GM18520 (cell line): ENCODE measurements around the gene FBXW5.

Experiments used
- ATAC-seq: cut with Tn5 transposase; IDR thresholded peaks from one replicate; pipeline ENCODE4 v1.9.1; 2021; ENCODE audit not compliant: unreplicated experiment

The FBXW5 gene

GRCh38 chr9:136949817-136950655, 5.5 kb upstream of the FBXW5 start:
- peak; percentile 76 for ATAC-seq

GRCh38 chr9:136949239-136949816, 4.8 kb upstream of the FBXW5 start:
- ATAC-seq, result no peak

- ATAC-seq, result no peak
Measured at GRCh38 chr9:136947955-136948510, 3.5 kb upstream of the FBXW5 start.

DNA sequence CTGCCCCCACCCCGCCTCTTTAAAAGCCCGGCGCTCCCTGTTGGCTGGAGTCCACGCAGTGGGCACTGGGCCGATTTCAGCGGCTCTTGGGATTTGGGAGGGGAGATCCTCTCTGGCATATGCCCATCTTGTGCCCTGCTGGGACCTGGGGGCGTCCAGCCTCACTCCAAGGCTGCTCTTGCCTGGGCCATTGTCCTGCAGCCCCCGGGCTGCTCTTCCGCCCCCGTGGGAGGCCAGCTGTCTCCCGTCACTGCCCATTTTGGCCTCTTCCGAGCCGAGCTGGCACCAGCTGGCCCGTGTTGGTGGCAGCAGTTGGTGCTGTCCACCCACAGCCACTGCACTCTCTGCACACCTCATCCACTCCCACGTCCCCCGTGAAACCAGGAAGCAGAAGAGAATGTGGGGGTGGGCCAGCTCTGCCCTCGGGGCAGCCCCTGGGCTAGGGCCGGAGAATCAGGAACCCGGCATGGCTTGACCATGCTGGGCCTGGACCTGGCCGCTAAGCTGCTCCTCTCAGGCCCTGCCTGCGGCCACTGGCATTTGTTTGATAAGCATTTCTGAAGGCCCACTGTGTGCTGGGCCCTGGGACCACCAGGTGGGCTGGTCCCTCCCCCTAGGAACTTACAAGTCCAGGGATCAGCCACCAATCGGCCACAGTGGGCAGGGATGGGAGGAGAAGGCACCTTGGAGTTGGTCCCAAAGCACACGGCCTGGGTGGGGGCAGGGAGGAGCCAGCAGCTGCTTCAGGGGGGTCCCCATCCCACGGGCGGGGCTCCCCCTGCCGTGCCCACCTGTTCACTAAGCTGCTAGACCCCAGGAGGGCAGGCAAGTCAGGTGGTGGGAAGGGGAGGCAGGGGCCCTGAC, 2.7 kb upstream of the FBXW5 start:
- ATAC-seq, result no peak

GRCh38 chr9:136946228-136947027, 1.9 kb upstream of the FBXW5 start:
- ATAC-seq, result no peak

DNA sequence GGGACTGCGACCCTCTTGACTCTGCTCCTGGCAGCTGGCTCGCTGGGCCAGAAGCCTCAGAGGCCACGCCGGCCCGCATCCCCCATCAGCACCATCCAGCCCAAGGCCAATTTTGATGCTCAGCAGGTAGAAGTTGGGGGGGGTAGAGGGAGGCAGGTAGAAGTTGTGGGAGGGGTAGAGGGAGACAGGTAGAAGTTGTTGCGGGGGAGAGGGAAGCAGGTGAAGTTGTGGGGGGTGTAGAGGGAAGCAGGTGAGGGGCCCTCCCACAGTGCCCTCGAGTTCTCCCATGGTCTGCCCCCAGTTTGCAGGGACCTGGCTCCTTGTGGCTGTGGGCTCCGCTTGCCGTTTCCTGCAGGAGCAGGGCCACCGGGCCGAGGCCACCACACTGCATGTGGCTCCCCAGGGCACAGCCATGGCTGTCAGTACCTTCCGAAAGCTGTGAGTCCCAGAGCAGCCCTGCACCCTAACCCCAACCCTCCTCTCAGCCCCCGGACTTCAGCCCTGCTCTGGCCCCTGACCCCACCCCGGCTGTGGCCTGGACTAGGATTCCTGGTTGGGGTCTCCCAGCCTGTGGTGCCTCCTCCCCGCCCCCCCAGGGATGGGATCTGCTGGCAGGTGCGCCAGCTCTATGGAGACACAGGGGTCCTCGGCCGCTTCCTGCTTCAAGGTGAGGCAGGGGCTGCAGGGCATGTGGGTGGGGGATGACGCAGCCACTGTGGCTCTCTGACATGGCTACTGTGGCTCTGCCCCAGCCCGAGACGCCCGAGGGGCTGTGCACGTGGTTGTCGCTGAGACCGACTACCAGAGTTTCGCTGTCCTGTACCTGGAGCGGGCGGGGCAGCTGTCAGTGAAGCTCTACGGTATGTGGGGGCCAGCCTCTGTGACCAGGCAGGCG, 1.0 kb upstream of the FBXW5 start:
- no peak for ATAC-seq

GRCh38 chr9:136944212-136944518, 373 bp downstream of the FBXW5 start:
- ATAC-seq, result peak; percentile 37

DNA sequence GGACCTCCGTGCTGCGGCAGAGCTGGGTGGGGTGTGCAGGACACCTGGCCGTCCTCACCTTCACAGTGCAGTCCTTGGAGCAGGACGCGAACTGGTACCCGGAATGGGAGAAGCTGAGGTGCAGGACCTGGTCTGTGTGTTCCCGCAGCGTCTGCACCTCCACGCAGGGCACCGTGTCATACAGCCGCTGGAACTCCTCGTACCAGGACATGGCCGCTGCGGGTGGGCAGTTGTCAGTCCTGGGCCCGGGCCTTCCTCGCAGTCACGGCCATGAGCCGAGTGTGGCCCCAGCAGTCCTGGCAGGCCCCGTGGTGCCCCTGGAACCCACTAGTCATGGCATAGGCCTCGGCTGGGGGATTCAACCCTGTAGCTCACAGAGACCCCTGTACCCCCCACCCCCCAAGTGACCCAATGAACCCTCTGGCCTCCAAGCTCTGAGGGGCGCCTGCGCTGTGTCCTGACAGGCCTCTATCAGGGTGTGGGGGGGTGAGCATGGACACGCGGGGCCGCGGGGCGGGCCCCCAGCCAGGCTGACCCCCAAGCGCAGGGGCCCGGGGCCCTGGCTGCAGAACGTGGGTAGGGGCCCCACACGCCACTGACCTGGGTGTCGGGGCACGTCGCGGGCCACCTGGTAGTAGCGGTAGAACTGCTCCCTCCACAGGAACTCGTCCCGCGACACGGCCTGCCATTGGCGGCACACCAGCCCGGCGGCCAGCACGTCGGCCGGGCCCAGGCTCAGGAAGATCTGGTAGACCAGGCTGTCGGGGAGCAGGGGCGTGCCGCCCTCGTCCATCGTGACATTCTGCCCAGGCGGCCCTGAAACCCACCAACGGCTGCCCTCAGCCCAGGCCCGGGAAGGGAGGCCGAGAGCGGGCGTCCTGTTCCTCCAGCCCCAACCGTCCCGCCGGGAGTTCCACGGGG, 987 bp downstream of the FBXW5 start:
- ATAC-seq, result no peak

DNA sequence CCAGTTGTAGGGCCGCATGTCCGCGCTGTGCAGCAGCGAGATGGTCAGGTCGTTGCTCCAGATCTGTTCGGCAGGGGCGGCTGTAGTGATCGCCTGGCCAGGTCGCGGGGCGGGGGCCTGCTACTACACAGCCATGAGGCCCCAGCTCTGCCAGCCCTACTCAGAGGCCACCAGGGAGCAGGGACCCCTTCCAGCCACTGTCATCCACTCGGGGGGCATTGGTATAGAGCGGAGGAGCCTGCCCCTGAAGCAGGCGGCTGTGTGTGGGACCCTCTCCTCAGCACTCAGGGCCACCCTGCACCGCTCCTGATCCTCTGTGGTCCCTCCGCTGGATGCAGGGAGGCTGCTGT, 1.7 kb downstream of the FBXW5 start:
- ATAC-seq, result no peak

DNA sequence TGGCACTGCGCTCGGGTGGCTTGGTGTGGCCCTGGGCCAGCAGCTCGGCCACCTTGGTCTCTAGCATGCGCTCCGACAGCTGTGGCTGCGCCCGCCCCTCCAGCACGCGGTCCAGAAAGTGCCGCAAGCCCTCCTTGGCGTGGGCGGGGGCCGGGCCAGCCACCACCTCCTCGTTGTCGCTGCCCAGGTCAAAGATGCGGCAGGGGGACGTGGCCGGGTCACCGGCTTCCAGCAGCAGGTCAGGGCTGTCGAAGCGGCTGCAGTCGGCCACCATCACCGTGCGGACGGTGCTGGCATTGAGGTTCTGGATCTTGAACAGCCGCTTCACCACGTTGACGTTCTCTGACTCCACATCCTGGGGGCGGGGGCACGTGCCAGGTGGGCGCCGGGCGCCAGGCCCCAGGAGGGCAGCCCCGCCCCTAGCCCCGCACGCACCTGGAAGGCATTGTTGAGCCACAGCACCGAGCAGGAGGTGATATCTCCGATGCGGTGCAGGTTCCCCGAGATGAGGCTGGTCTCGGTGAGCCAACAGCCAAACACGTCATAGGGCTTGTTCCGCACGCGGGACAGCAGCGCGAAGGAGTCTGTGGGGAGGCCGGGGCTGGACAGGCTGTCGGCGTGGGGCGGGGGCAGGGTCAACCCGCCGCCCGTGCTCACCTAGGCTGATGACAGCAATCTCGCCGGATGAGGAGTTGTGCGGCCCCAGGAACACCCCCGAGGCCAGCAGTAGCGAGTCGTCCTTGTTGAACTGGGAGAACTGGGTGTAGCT, 2.2 kb downstream of the FBXW5 start:
- no peak for ATAC-seq

GRCh38 chr9:136941231-136942111, 3.1 kb downstream of the FBXW5 start:
- no peak for ATAC-seq

DNA sequence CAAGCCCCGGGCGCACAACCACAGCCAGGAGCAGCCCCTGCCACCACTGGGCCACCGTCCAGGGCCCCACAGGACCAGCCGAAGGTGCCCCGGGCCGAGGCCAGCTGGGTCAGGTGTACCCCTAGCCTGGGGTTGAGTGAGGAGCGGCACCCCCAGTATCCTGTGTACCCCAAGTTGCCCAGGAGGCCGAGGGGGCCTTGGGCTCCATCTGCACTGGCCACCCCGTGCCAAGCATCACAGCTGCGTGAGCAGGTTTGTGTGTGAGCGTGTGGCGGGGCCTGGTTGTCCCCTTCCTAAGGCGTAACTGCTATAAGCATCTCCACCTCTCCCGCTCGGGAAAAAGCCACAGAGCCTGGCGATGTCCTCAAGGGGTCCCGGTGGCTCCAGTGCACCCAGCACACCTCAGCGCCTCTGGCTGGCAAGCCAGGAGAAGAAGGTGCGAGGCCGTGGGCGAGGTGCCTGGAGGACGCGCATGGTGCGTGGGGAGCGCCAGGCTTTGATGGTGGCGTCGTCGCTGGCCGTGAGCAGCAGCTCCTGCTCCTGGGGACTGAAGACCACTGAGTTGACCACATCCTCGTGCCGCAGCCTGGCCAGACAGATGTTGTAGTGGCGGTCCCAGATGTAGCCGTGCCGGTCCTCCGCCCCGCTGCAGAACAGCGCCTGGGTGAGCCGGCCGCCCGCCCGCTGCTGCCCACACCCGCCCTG, 3.9 kb downstream of the FBXW5 start:
- no peak for ATAC-seq

DNA sequence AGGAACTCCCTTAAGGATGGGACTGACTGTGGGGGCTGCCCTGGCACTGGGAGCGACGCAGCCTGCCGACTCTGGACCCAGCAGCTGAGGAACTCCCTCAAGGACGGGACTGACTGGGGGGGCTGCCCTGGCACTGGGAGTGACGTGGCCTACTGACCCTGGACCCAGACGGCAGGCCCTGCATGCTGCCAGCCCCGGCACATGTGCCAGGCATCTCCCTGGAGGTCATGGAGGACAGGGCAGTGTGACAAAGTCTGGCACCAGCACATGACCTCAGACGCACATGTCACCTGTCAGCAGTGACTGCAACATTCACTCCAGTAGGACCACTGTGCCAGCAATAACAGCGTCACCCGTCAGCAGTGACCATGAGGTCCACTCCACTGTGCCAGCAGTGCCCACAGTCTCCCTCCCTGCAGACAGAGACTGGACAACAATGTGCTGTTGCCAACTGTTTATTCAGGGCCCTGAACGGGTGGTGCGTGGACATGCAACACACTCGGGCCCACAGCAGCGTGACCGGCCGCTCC, 4.5 kb downstream of the FBXW5 start:
- no peak for ATAC-seq

DNA sequence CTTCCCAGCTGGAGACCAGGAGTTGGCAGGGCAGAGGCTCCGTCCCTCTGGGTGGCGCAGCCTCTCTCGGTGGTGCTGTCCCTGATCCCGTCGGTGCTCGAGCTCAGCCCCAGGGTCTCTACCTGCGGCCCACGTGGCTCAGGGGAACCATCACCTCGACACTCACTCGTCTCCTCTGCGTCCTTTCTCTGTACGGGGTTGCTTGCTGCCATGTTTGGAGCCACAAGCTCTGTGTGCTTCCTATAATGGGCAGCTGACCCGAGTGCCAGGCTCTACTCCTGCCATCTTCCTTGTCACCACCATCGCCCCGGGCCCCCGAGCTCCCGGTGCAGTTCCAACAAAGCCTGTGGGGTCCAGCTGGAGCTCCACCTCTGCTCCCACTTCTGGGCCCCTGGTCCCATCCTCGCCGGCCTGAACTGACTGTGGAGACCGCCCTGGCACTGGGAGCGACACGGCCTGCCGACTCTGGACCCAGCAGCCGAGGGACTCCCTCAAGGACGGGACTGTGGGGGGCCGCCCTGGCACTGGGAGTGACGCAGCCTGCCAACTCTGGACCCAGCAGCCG, 5.0 kb downstream of the FBXW5 start:
- ATAC-seq, result no peak

- no peak for ATAC-seq
Measured at GRCh38 chr9:136937186-136938001, 7.1 kb downstream of the FBXW5 start.
